Pancreas (tissue), 10 donors: ENCODE results near the gene WNK1. TPM values are rescaled to one million over a fixed set of nuclear protein-coding genes. Genes with fewer than 3 reads are reported as not detected.
A peak's percentile ranks its signal among the peaks of the same experiment; 100 is the strongest.

ENCODE experiments used
- ATAC-seq, 4 donors: fragments of 200-7000 bp; cut with Tn5 transposase; one replicate each; pipeline versions ENCODE4 v1.8.0 to v1.9.1; 2020; ENCODE audit warnings: mild to moderate bottlenecking in 4 of 4, moderate library complexity in 4 of 4
- DNase-seq, 6 donors: peaks; one replicate each; pipeline ENCODE4 v3.0.0-alpha.2; 2020
- FAIRE-seq: peaks from 2 replicates; lab custom pipeline; 2012; peaks lifted over from hg19 to GRCh38; lab: Jason Lieb, UNC
- H3K27ac ChIP-seq, 4 donors: fragments of 200-600 bp; sonication (generic); 1 replicate in 3 of 4; 2 replicates in 1 of 4; pipeline versions ENCODE4 v1.5.0 to v1.8.0; 2020
- H3K27me3 ChIP-seq, 4 donors: fragments of 200-600 bp; one replicate each; pipeline ENCODE4 v1.8.0; 2021
- H3K36me3 ChIP-seq, 3 donors: fragments of 200-600 bp; sonication (generic) in 1 of 3; one replicate each; pipeline versions ENCODE4 v1.5.0 to v1.8.0; 2020 to 2021
- H3K4me1 ChIP-seq, 3 donors: fragments of 200-600 bp; one replicate each; pipeline ENCODE4 v1.8.0; 2021
- H3K4me3 ChIP-seq, 4 donors: fragments of 200-600 bp; sonication (generic) in 2 of 4; one replicate each; pipeline versions ENCODE4 v1.5.0 to v1.8.0; 2020 to 2021
- H3K9me3 ChIP-seq, 4 donors: fragments of 200-600 bp; one replicate each; pipeline ENCODE4 v1.8.0; 2021
- WGBS, 2 donors: extraction: QIAGEN DNeasy Blood & Tissue Kit; methylation state at CpG; one replicate each; pipeline ENCODE4 v1.1.7; 2013; 5-methylcytosine and 5-hydroxymethylcytosine counted together
- intact Hi-C, 3 donors: fragments of 100-400 bp; cut with DNase I; formaldehyde crosslinking; loops; one replicate each; pipeline versions ENCODE4 v1.11.1 to v1.14.2; 2022
- polyA plus RNA-seq, 2 donors: library from polyadenylated mRNA; stranded (reverse); fragments of 200-250 nt; gene quantifications; one replicate each; pipeline ENCODE4 v1.2.3, GENCODE V29; 2013
- total RNA-seq, 6 donors: library from RNA; stranded (reverse); fragmentation: NEBNext Ultra II Directional in 4 of 6; extraction: Animal tissue kit (Norgen Biotek cat#: 25700) in 4 of 6; gene quantifications; one replicate each; pipeline versions ENCODE4 v1.2.1 to v1.2.4, GENCODE V29; 2021 to 2023
- TF ChIP-seq, protein P1 (sequence below), 4 donors: fragments of 200-600 bp; sonication (generic) in 3 of 4; IDR thresholded peaks; one replicate each; pipeline versions ENCODE4 v1.5.0 to v1.8.0; 2021; ENCODE audit warnings: antibody characterized with exemption in 4 of 4
- donor health status: healthy with polysubstance abuse.
- donor health status: DM: no; HTN: no; CAD: no; lungs with moderate emphysema.
- donor health status: DM: no; HTN: no; CAD: no.
- donor health status: control.
- donor health status: control.
- donor health status: Bipolar disorder and iron deficiency.
- donor health status: DM: yes; HTN: yes; CAD: no.
- donor health status: DM: no; HTN: no; CAD: no.
- donor health status: DM: no; HTN: no; CAD: no.
- donor health status: DM: yes; HTN: yes; CAD: no.

WNK1 gene
- total and polyA plus RNA-seq, 8 donors = 10.9 to 73.9 (median 39.6) TPM

DNA sequence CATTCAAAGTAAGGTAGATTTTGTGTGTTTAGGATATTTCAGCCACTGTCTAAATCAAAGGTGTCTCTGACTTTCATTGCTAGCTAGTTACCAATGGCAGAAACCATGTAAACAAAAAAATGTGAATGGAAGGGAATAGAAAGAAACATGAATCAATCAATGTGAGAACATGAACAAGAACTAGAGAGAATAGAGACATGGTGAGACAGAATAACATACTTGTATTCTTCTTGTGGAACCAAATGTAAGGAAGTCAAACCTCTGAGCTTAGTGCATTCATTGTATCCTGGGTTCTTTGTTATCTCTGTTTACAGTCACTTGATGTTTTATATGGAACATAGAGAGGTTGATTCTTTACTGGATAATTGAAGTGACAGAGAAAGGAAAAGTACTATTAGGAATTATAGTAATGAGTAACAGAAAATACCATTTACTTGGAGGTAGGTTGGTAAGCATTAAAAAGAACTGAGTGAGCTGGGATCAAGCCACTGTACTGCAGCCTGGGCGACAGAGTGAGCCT is 2.6 kb upstream of the WNK1 start:
- H3K36me3 ChIP-seq = no peaks in the 10 kb centered on the region
- intact Hi-C loops = loop anchor here in 2 of 3 donors (5.0 to 10.0 kb wide), 2 partner anchors 173 to 185 kb away; no protein-coding TSS in a partner anchor
- DNase-seq = no peak
- no peak overlapping the region for H3K27ac ChIP-seq
- H3K9me3 ChIP-seq = no peaks in the 10 kb centered on the region
- no peak overlapping the region for H3K4me3 ChIP-seq
- 91 to 96% methylated on average over 1 of the region's 1 CpG for WGBS, 2 donors
- ATAC-seq = no peak
- no peak for FAIRE-seq
- H3K27me3 ChIP-seq = no peaks in the 10 kb centered on the region
- peaks cover 0 to 4% (median 4%) of the 10 kb centered on the region in 3 donors for H3K4me1 ChIP-seq
- TF ChIP-seq, protein P1, sequence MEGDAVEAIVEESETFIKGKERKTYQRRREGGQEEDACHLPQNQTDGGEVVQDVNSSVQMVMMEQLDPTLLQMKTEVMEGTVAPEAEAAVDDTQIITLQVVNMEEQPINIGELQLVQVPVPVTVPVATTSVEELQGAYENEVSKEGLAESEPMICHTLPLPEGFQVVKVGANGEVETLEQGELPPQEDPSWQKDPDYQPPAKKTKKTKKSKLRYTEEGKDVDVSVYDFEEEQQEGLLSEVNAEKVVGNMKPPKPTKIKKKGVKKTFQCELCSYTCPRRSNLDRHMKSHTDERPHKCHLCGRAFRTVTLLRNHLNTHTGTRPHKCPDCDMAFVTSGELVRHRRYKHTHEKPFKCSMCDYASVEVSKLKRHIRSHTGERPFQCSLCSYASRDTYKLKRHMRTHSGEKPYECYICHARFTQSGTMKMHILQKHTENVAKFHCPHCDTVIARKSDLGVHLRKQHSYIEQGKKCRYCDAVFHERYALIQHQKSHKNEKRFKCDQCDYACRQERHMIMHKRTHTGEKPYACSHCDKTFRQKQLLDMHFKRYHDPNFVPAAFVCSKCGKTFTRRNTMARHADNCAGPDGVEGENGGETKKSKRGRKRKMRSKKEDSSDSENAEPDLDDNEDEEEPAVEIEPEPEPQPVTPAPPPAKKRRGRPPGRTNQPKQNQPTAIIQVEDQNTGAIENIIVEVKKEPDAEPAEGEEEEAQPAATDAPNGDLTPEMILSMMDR (IDR thresholded peaks at IDR 0.05) = no peak

DNA sequence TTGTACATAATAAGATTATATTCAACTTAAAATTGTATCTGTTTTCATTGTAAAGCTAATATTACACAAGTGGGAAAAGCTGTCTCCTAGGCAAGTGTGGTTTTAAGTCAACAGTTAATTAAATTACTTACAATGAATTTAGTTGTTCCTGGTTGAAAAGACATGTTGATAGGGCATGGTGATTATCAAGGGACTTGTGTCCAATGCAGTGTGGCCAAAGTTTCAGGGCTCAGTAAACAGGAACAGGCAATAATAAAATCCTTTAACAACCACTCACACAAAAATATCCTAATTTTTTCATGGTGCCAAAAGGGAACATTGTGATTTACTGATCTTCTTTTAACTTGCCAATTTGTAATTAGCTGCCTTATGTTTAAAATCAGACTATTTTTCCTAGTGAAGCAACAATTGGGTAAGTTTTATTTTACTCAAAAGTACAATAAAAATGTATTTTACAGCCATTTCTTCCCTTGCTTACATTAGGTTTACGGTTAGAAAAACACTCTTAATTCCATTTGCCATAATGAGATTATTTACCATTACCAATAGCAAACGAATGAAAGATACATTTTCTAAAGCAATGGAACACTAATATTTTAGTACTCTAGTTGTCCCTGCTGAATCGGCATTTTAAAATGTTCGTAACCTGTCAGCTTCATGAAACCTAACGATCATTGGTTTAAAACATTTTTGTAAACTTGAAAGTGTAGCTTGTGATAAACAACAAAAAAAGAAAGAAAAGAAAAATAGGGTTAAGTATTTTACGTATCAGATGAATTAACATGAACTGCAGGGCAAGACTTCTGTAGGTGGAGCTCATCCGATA is 1.8 kb upstream of the WNK1 start:
- 3% methylated on average over 7 of the region's 7 CpGs for WGBS, 2 donors
- Histone ChIP-seq H3K36me3 (no peaks in the 10 kb centered on the region), H3K4me1 (peaks cover 0 to 11% (median 6%) of the 10 kb centered on the region in 3 donors), H3K27ac (peak overlapping the region; percentile 27 to 97 (median 68)), H3K4me3 (peak overlapping the region in 2 of 4 donors; percentile 79 to 86), H3K27me3 (no peaks in the 10 kb centered on the region), H3K9me3 (no peaks in the 10 kb centered on the region)
- intact Hi-C loops = loop anchor here in 2 of 3 donors (5.0 to 10.0 kb wide), 2 partner anchors 173 to 186 kb away; no protein-coding TSS in a partner anchor
- no peak for DNase-seq
- FAIRE-seq = peak; percentile 54
- TF ChIP-seq, protein P1 (IDR thresholded peaks at IDR 0.05) = no peak
- no peak for ATAC-seq

DNA sequence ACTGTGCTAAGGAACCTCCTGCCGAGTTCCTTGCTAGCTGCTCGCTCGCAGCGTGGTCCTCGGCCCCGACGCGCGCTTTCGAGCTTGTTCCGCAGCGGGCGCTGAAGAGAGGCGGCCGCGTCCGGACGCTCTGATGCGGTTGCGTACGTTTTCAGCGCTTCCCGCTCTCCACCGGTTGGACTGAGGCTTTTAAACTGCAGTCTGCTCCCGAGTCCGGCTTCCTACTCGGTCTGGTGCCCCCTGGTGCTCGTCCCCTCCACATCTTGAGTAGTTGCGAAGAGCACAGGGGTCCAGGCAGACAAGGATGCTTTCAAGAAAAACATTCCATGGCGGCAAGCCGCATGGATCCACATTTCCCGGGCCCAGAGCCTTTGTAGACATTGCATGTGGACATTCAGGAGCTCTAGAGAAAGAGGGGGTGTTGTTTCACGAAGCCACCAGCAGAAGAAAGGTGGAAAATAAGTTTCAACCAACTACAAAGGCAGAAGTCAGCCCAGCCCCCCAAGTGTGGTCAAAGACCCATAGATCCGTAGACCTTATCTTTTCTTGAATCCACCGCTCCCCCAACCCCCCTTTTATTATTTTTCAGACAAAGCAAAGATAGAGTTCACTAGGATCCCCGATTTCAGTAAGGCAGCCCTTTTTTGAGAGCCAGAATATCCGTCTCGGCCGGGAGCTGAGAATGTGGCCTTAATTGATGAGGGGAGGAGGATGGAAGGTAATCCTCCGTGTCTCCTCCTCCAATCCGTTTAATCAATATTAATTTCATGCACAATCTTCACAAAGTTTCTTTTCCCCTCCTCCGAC is 984 bp upstream of the WNK1 start:
- 1% methylated on average over 42 of the region's 42 CpGs for WGBS, 2 donors

More for the DNA sequence above, 984 bp upstream of the WNK1 start:
- FAIRE-seq = peak; percentile 74
- DNase-seq = peak; percentile 76 to 90 (median 84)
- ATAC-seq = peak; percentile 46 to 75 (median 62)
- Histone ChIP-seq H3K9me3 (no peaks in the 10 kb centered on the region), H3K27ac (peak overlapping the region; percentile 27 to 97 (median 68)), H3K4me3 (peak overlapping the region in 3 of 4 donors; percentile 75 to 86 (median 79)), H3K4me1 (peaks cover 0 to 16% (median 14%) of the 10 kb centered on the region in 3 donors), H3K27me3 (no peaks in the 10 kb centered on the region), H3K36me3 (no peaks in the 10 kb centered on the region)
- intact Hi-C loops = loop anchor here in 2 of 3 donors (5.0 to 10.0 kb wide), 2 partner anchors 174 to 187 kb away; no protein-coding TSS in a partner anchor
- TF ChIP-seq, protein P1 (IDR thresholded peaks at IDR 0.05) = peak in 3 of 4 donors; percentile 31 to 49 (median 34)
